GM21786 (cell line): ENCODE results near the gene MAP3K4.
"Not testable (repeated sequence)": the region's sequence is repeated elsewhere in the genome, so short reads cannot be mapped to it uniquely, and the experiment has no call there.

Experiments
- ATAC-seq: cut with Tn5 transposase; IDR thresholded peaks from one replicate; pipeline ENCODE4 v1.9.1; 2021; ENCODE audit not compliant: unreplicated experiment

Gene MAP3K4

GRCh38 chr6:160972111-160972510 is 19.5 kb upstream of the MAP3K4 start:
- ATAC-seq, result peak; percentile 77

GRCh38 chr6:160972594-160972993 is 19.0 kb upstream of the MAP3K4 start:
- not testable (repeated sequence) for ATAC-seq

GRCh38 chr6:160973311-160974250 is 18.0 kb upstream of the MAP3K4 start:
- no peak for ATAC-seq

- no peak for ATAC-seq
Measured at GRCh38 chr6:160974304-160974771, 17.2 kb upstream of the MAP3K4 start.

GRCh38 chr6:160975162-160975561 is 16.4 kb upstream of the MAP3K4 start:
- ATAC-seq, result no peak

GRCh38 chr6:160975961-160976360 is 15.6 kb upstream of the MAP3K4 start:
- not testable (repeated sequence) for ATAC-seq

GRCh38 chr6:160978141-160978901 is 13.2 kb upstream of the MAP3K4 start:
- ATAC-seq, result no peak

GRCh38 chr6:160979061-160979708 is 12.4 kb upstream of the MAP3K4 start:
- no peak for ATAC-seq

GRCh38 chr6:160983377-160983948 is 8.1 kb upstream of the MAP3K4 start:
- ATAC-seq, result not testable (repeated sequence)

- ATAC-seq, result no peak
Measured at GRCh38 chr6:160986851-160987250, 4.7 kb upstream of the MAP3K4 start.

GRCh38 chr6:160987265-160987664 is 4.3 kb upstream of the MAP3K4 start:
- ATAC-seq, result no peak

GRCh38 chr6:160990847-160991405 is 643 bp upstream of the MAP3K4 start:
- no peak for ATAC-seq

- peak; percentile 34 for ATAC-seq
Measured at GRCh38 chr6:160992061-160992979, 751 bp downstream of the MAP3K4 start.

- no peak for ATAC-seq
Measured at GRCh38 chr6:160992980-160993314, 1.4 kb downstream of the MAP3K4 start.

GRCh38 chr6:160995271-160995670 is 3.7 kb downstream of the MAP3K4 start:
- no peak for ATAC-seq

- ATAC-seq, result no peak
Measured at GRCh38 chr6:160996131-160996601, 4.6 kb downstream of the MAP3K4 start.

GRCh38 chr6:160998217-160998616 is 6.6 kb downstream of the MAP3K4 start:
- no peak for ATAC-seq

- no peak for ATAC-seq
Measured at GRCh38 chr6:160998766-160999165, 7.2 kb downstream of the MAP3K4 start.

- ATAC-seq, result no peak
Measured at GRCh38 chr6:160999516-160999915, 7.9 kb downstream of the MAP3K4 start.

GRCh38 chr6:161000632-161001031 is 9.1 kb downstream of the MAP3K4 start:
- ATAC-seq, result no peak
